Right lobe of liver (tissue), 4 donors: ENCODE results near the gene TACC3.

Experiments used
- CTCF ChIP-seq, 4 donors: fragments of 200-600 bp in 3 of 4; fragments of 450-650 bp in 1 of 4; IDR thresholded peaks; one replicate each; pipeline versions ENCODE4 v1.5.1 to v1.8.0; 2016 to 2022; ENCODE audit warnings: antibody characterized with exemption in 4 of 4, mild to moderate bottlenecking in 2 of 4
- POLR2A ChIP-seq: fragments of 450-650 bp; IDR thresholded peaks from one replicate; pipeline ENCODE4 v1.6.1; 2017; ENCODE audit warnings: antibody characterized with exemption, mild to moderate bottlenecking
- donor health status: DM: no; HTN: no; CAD: no.
- donor health status: DM: no; HTN: no; CAD: no.
- donor health status: DM: no; HTN: yes; CAD: no.

GRCh38 chr4:1786544-1787362, 65.4 kb downstream of the TACC3 start:
- TF ChIP-seq CTCF (IDR thresholded peaks at IDR 0.05) = no peak
- no peak for TF ChIP-seq POLR2A
